D721Med (cell line): ENCODE results near the gene CD84.
"Not testable (repeated sequence)": the region's sequence is repeated elsewhere in the genome, so short reads cannot be mapped to it uniquely, and the experiment has no call there.

Experiments
- DNase-seq: peaks from one replicate; pipeline ENCODE4 v3.0.0; 2011; ENCODE audit warnings: low spot score; ENCODE audit not compliant: insufficient read length
- FAIRE-seq: peaks from 2 replicates; lab custom pipeline; 2011; peaks lifted over from hg19 to GRCh38; lab: Jason Lieb, UNC
- CTCF ChIP-seq: IDR thresholded peaks from 2 replicates; pipeline ENCODE4 v1.5.1; 2012; ENCODE audit warnings: mild to moderate bottlenecking, control low read depth; ENCODE audit not compliant: insufficient read depth; ENCODE audit errors: missing control alignments

The CD84 gene

GRCh38 chr1:160605792-160606479 is 26.6 kb upstream of the CD84 start:
- DNase-seq (no peak), FAIRE-seq (no peak)
- TF ChIP-seq CTCF, result no peak

GRCh38 chr1:160605205-160605604 is 25.9 kb upstream of the CD84 start:
- no peak for FAIRE-seq
- no peak for TF ChIP-seq CTCF

GRCh38 chr1:160597705-160598104 is 18.4 kb upstream of the CD84 start:
- FAIRE-seq (no peak), DNase-seq (no peak)
- no peak for TF ChIP-seq CTCF

More at GRCh38 chr1:160605205-160605604, 25.9 kb upstream of the CD84 start:
- no peak for DNase-seq

- no peak for FAIRE-seq
- TF ChIP-seq CTCF, result no peak
- no peak for DNase-seq
These were observed 17.8 kb upstream of the CD84 start for GRCh38 chr1:160597051-160597450.

GRCh38 chr1:160590488-160590887 is 11.2 kb upstream of the CD84 start:
- FAIRE-seq (no peak), DNase-seq (no peak)
- no peak for TF ChIP-seq CTCF

- no peak for TF ChIP-seq CTCF
- no peak for DNase-seq
- no peak for FAIRE-seq
These were observed 9.2 kb upstream of the CD84 start for GRCh38 chr1:160588468-160588867.

GRCh38 chr1:160584784-160585183 is 5.5 kb upstream of the CD84 start:
- no peak for TF ChIP-seq CTCF
- no peak for FAIRE-seq
- DNase-seq, result no peak

GRCh38 chr1:160582976-160583375 is 3.7 kb upstream of the CD84 start:
- not testable (repeated sequence) for DNase-seq, FAIRE-seq
